COLO668 (cell line): Measurements from ENCODE around the gene ARHGEF4.

Experiments
- DNase-seq: peaks from one replicate; lab custom pipeline; 2025; ENCODE audit not compliant: unreplicated experiment; lab: John Stamatoyannopoulos, UW

ARHGEF4 gene

GRCh38 chr2:131006561-131006960 is 169.8 kb downstream of the ARHGEF4 start:
- DNase-seq = no peak

- no peak for DNase-seq
Observed at GRCh38 chr2:131008967-131009366, 172.3 kb downstream of the ARHGEF4 start.

GRCh38 chr2:131009713-131010475 is 173.2 kb downstream of the ARHGEF4 start:
- DNase-seq = no peak

- DNase-seq = no peak
Observed at GRCh38 chr2:131010566-131010965, 173.9 kb downstream of the ARHGEF4 start.

- no peak for DNase-seq
Observed at GRCh38 chr2:131011486-131011885, 174.8 kb downstream of the ARHGEF4 start.

- DNase-seq = no peak
Observed at GRCh38 chr2:131014141-131014540, 177.4 kb downstream of the ARHGEF4 start.

GRCh38 chr2:131015764-131016163 is 179.1 kb downstream of the ARHGEF4 start:
- DNase-seq = no peak

- DNase-seq = no peak
Observed at GRCh38 chr2:131016826-131017741, 180.4 kb downstream of the ARHGEF4 start.

GRCh38 chr2:131022731-131023130 is 186.0 kb downstream of the ARHGEF4 start:
- no peak for DNase-seq

GRCh38 chr2:131023758-131024157 is 187.0 kb downstream of the ARHGEF4 start:
- no peak for DNase-seq

GRCh38 chr2:131026919-131027318 is 190.2 kb downstream of the ARHGEF4 start:
- DNase-seq = no peak

GRCh38 chr2:131027566-131028528 is 191.1 kb downstream of the ARHGEF4 start:
- no peak for DNase-seq

GRCh38 chr2:131029812-131030211 is 193.1 kb downstream of the ARHGEF4 start:
- no peak for DNase-seq

GRCh38 chr2:131030478-131030971 is 193.8 kb downstream of the ARHGEF4 start:
- no peak for DNase-seq

- no peak for DNase-seq
Observed at GRCh38 chr2:131031431-131031841, 194.7 kb downstream of the ARHGEF4 start.

GRCh38 chr2:131031875-131032274 is 195.2 kb downstream of the ARHGEF4 start:
- DNase-seq = no peak

- no peak for DNase-seq
Observed at GRCh38 chr2:131032393-131032836, 195.7 kb downstream of the ARHGEF4 start.

- DNase-seq = no peak
Observed at GRCh38 chr2:131033786-131034121, 197.0 kb downstream of the ARHGEF4 start.

- DNase-seq = peak; percentile 21
Observed at GRCh38 chr2:131034122-131035051, 197.7 kb downstream of the ARHGEF4 start.
